ENCODE measurements around the gene S100A16. TPM values are rescaled to one million over a fixed set of nuclear protein-coding genes. Genes with fewer than 3 reads are reported as not detected.
A peak's percentile ranks its signal among the peaks of the same experiment; 100 is the strongest.

S100A16 gene
- total RNA-seq, 3 donors from 2014 or later, result 52.0 to 154 (median 102) TPM

DNA sequence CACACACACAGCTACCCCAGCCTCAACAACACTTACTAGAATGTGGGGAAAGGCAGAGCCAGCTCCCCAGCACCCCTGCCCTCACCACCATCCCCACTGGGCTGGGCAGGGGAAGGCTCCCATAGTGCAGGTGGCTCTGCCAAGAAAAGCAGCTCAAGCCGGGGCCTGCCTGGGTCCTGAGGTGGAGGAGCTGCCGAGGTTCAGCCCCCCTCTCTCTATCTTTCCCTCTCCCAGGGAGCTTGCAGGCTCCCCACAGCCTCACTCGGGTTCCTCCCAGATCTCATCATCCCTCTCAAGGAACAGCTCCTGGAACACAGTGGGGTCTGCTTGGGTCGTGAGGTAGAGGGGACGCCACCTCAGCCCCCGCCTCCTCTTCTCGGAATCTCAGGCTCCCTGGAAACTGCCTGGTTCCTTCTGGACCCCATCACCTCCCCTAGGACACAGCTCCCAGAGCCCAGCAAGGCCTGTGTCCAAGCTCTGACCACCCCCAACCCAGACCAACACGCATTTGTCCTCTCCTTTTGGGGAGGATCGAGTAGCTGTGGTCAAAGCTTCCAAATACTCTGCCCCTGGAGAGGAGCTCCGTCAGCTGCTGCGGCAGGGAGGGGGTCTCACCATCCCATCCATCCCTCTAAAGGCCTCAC lies 704 bp downstream of the S100A16 start:
- Histone ChIP-seq H3K4me1 (peaks cover 20 to 52% of the 10 kb centered on the region in 2 donors), H3K27ac (peak overlapping the region; percentile 98 to 100), H3K4me3 (peak overlapping the region; percentile 49 to 83 (median 68)), H3K27me3 (no peaks in the 10 kb centered on the region), H3K9me3 (no peaks in the 10 kb centered on the region), H3K36me3 (no peaks in the 10 kb centered on the region)
- intact Hi-C loops (cut with DNase I; ENCODE audit: low total_unique reads), result no loop called here
- peak in 1 of 2 donors; percentile 62 for DNase-seq (ENCODE audit: low spot score in 2 of 2)
- no peak for TF ChIP-seq CTCF (IDR thresholded peaks at IDR 0.05)
- TF ChIP-seq POLR2AphosphoS5 (IDR thresholded peaks at IDR 0.05), result no peak
- TF ChIP-seq POLR2A (IDR thresholded peaks at IDR 0.05), result no peak

- peaks cover 20 to 48% of the 10 kb centered on the region in 2 donors for H3K4me1 ChIP-seq
- peak overlapping the region in 2 of 3 donors; percentile 68 to 83 for H3K4me3 ChIP-seq
- no peaks in the 10 kb centered on the region for H3K36me3 ChIP-seq
- peak overlapping the region; percentile 98 to 100 for H3K27ac ChIP-seq
- no peak for TF ChIP-seq POLR2AphosphoS5 (IDR thresholded peaks at IDR 0.05)
- no peak for TF ChIP-seq CTCF (IDR thresholded peaks at IDR 0.05)
- no peak for TF ChIP-seq POLR2A (IDR thresholded peaks at IDR 0.05)
- no peaks in the 10 kb centered on the region for H3K27me3 ChIP-seq
- no peaks in the 10 kb centered on the region for H3K9me3 ChIP-seq
- intact Hi-C loops (cut with DNase I; ENCODE audit: low total_unique reads), result no loop called here
- no peak for DNase-seq (ENCODE audit: low spot score in 2 of 2)
These were observed 1.6 kb downstream of the S100A16 start for GRCh38 chr1:153611356-153611755.

GRCh38 chr1:153610811-153611301 lies 2.1 kb downstream of the S100A16 start:
- Histone ChIP-seq H3K27me3 (no peaks in the 10 kb centered on the region), H3K27ac (peak overlapping the region; percentile 98 to 100), H3K9me3 (no peaks in the 10 kb centered on the region), H3K4me1 (peaks cover 20 to 45% of the 10 kb centered on the region in 2 donors), H3K36me3 (no peaks in the 10 kb centered on the region), H3K4me3 (peak overlapping the region in 2 of 3 donors; percentile 68 to 83)
- TF ChIP-seq POLR2A (IDR thresholded peaks at IDR 0.05) (no peak), POLR2AphosphoS5 (IDR thresholded peaks at IDR 0.05) (peak in 1 of 3 donors; percentile 20)
- no peak for DNase-seq (ENCODE audit: low spot score in 2 of 2)
- intact Hi-C loops (cut with DNase I; ENCODE audit: low total_unique reads), result no loop called here

- TF ChIP-seq POLR2A (IDR thresholded peaks at IDR 0.05) (no peak), POLR2AphosphoS5 (IDR thresholded peaks at IDR 0.05) (no peak), CTCF (IDR thresholded peaks at IDR 0.05) (no peak)
- peak overlapping the region in 2 of 3 donors; percentile 68 to 83 for H3K4me3 ChIP-seq
These were observed 2.6 kb downstream of the S100A16 start for GRCh38 chr1:153610334-153610733.

DNA sequence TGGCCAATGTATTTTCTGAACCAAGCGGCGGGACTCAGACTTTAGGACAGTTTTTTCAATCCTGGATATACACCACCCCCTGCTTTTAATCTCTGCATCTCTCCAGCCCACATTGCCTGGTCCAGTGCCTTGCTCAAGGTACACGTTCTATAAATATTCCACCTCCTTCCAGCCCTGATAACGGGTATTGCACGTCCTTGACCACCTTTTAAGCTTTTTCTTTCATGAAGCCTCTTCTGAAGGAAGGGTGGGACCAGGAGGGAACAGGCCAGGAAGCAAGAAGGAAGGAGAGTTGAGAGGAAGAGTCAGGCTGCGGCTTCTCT lies 3.4 kb downstream of the S100A16 start:
- Histone ChIP-seq H3K36me3 (no peaks in the 10 kb centered on the region), H3K4me3 (peak overlapping the region; percentile 38 to 83 (median 49)), H3K27me3 (no peaks in the 10 kb centered on the region), H3K27ac (peak overlapping the region; percentile 98 to 100), H3K4me1 (peaks cover 16 to 34% of the 10 kb centered on the region in 2 donors), H3K9me3 (no peaks in the 10 kb centered on the region)
- no peak for TF ChIP-seq CTCF (IDR thresholded peaks at IDR 0.05)
- TF ChIP-seq POLR2A (IDR thresholded peaks at IDR 0.05), result no peak
- no peak for TF ChIP-seq POLR2AphosphoS5 (IDR thresholded peaks at IDR 0.05)
- DNase-seq (ENCODE audit: low spot score in 2 of 2), result no peak
- intact Hi-C loops (cut with DNase I; ENCODE audit: low total_unique reads), result no loop called here

More at GRCh38 chr1:153610334-153610733, 2.6 kb downstream of the S100A16 start:
- peaks cover 16 to 41% of the 10 kb centered on the region in 2 donors for H3K4me1 ChIP-seq
- intact Hi-C loops (cut with DNase I; ENCODE audit: low total_unique reads), result no loop called here
- H3K36me3 ChIP-seq, result no peaks in the 10 kb centered on the region
- no peaks in the 10 kb centered on the region for H3K9me3 ChIP-seq
- no peaks in the 10 kb centered on the region for H3K27me3 ChIP-seq
- no peak for DNase-seq (ENCODE audit: low spot score in 2 of 2)
- H3K27ac ChIP-seq, result peak overlapping the region; percentile 98 to 100
